ENCODE measurements around the gene NIPSNAP3A. TPM values are rescaled to one million over a fixed set of nuclear protein-coding genes. Genes with fewer than 3 reads are reported as not detected.
"Not testable (repeated sequence)": the region's sequence is repeated elsewhere in the genome, so short reads cannot be mapped to it uniquely, and the experiment has no call there.

The NIPSNAP3A gene
- total RNA-seq: 10 to 100 TPM; 21.9 to 42.0 (median 24.4) TPM

GRCh38 chr9:104747565-104748358, at the start of gene NIPSNAP3A:
NIPSNAP3A (plus strand) TSS chr9:104747683; CDS start chr9:104747793, 110 bp downstream.
- Histone ChIP-seq H3K36me3 (peaks cover 0 to 16% of the 10 kb centered on the region in 2 donors), H3K27ac (peak within 1 kb of the TSS; percentile 31 to 94 (median 93)), H3K27me3 (no peaks in the 10 kb centered on the region), H3K9me3 (no peaks in the 10 kb centered on the region), H3K4me1 (peaks cover 0 to 18% (median 3%) of the 10 kb centered on the region in 3 donors), H3K4me3 (peak within 1 kb of the TSS; percentile 79 to 84)
- peak; percentile 92 for ATAC-seq
- WGBS, 2 donors (ENCODE audit: low coverage in 1 of 2): no CpG with 5 or more reads among the region's 71 CpGs
- TF ChIP-seq POLR2A (IDR thresholded peaks at IDR 0.05) (peak; percentile 47 to 50), POLR2AphosphoS5 (IDR thresholded peaks at IDR 0.05) (peak; percentile 39)
- TF ChIP-seq, protein P1, sequence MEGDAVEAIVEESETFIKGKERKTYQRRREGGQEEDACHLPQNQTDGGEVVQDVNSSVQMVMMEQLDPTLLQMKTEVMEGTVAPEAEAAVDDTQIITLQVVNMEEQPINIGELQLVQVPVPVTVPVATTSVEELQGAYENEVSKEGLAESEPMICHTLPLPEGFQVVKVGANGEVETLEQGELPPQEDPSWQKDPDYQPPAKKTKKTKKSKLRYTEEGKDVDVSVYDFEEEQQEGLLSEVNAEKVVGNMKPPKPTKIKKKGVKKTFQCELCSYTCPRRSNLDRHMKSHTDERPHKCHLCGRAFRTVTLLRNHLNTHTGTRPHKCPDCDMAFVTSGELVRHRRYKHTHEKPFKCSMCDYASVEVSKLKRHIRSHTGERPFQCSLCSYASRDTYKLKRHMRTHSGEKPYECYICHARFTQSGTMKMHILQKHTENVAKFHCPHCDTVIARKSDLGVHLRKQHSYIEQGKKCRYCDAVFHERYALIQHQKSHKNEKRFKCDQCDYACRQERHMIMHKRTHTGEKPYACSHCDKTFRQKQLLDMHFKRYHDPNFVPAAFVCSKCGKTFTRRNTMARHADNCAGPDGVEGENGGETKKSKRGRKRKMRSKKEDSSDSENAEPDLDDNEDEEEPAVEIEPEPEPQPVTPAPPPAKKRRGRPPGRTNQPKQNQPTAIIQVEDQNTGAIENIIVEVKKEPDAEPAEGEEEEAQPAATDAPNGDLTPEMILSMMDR (IDR thresholded peaks at IDR 0.05): no peak

DNA sequence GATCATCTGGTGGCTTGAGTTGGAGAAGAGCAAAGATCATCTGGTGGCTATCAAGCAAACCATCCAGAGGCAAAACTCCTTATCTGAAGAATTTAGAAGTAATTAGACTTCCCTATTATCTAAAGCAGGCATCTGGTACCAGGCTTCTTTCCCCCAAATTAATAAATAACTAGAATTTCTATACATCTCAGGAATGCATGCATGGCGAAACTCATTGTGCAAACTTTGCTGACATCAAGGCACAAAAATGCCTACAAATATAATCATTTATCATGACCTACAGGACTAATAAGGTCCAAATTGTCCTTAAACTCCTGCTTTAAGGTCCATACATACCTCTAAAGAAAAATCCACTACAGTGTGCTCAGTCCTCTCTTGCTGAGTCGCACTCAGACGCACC, 47.2 kb upstream of the NIPSNAP3A start:
- H3K27me3 ChIP-seq: no peaks in the 10 kb centered on the region
- H3K36me3 ChIP-seq: no peaks in the 10 kb centered on the region
- no peaks in the 10 kb centered on the region for H3K4me1 ChIP-seq
- TF ChIP-seq POLR2A (IDR thresholded peaks at IDR 0.05) (no peak), POLR2AphosphoS5 (IDR thresholded peaks at IDR 0.05) (no peak), EP300 (IDR thresholded peaks at IDR 0.05) (no peak)
- TF ChIP-seq, protein P1 (IDR thresholded peaks at IDR 0.05): no peak
- H3K9me3 ChIP-seq: no peaks in the 10 kb centered on the region
- WGBS, 2 donors (ENCODE audit: low coverage in 1 of 2): 88 to 89% methylated on average over 3 of the region's 3 CpGs
- no peak for ATAC-seq
- H3K27ac ChIP-seq: no peak overlapping the region
- no peak overlapping the region for H3K4me3 ChIP-seq

- H3K27ac ChIP-seq, ATAC-seq, H3K4me3 ChIP-seq, H3K4me1 ChIP-seq, H3K27me3 ChIP-seq, H3K36me3 ChIP-seq, H3K9me3 ChIP-seq: not testable (repeated sequence)
- WGBS, 2 donors (ENCODE audit: low coverage in 1 of 2): 60 to 63% methylated on average over 1 of the region's 1 CpG
These were observed 38.7 kb upstream of the NIPSNAP3A start for GRCh38 chr9:104708737-104709136.

GRCh38 chr9:104711604-104712003, 35.9 kb upstream of the NIPSNAP3A start:
- no peaks in the 10 kb centered on the region for H3K36me3 ChIP-seq
- no peak for ATAC-seq
- no peak overlapping the region for H3K4me3 ChIP-seq
- TF ChIP-seq POLR2A (IDR thresholded peaks at IDR 0.05): no peak
- TF ChIP-seq, protein P1 (IDR thresholded peaks at IDR 0.05): no peak
- no peak for TF ChIP-seq POLR2AphosphoS5 (IDR thresholded peaks at IDR 0.05)
- TF ChIP-seq EP300 (IDR thresholded peaks at IDR 0.05): no peak
- H3K27me3 ChIP-seq: no peaks in the 10 kb centered on the region
- H3K4me1 ChIP-seq: no peaks in the 10 kb centered on the region
- no peak overlapping the region for H3K27ac ChIP-seq
- H3K9me3 ChIP-seq: no peaks in the 10 kb centered on the region
- 38 to 70% methylated on average over 2 to 3 of the region's 4 CpGs for WGBS, 2 donors (ENCODE audit: low coverage in 1 of 2)

DNA sequence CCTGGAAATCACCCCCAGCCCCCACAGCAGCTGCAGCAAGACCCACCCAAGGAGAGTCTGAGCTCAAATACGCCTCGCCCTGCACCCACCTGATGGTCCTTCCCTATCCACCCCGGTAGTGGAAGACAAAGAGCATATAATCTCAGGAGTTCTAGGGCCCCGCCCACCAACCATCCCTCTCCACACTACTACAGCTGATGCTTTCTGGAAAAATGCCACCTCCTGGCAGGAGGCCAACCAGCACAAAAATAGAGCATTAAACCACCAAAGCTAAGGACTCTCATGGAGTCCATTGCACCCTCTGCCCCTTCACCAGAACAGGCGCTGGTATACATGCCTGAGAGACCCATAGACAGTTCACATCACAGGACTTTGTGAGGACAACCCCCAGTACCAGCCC, 22.5 kb upstream of the NIPSNAP3A start:
- no peak overlapping the region for H3K27ac ChIP-seq
- no peak for TF ChIP-seq POLR2A (IDR thresholded peaks at IDR 0.05)
- no peak for TF ChIP-seq POLR2AphosphoS5 (IDR thresholded peaks at IDR 0.05)
- TF ChIP-seq EP300 (IDR thresholded peaks at IDR 0.05): no peak
- TF ChIP-seq, protein P1 (IDR thresholded peaks at IDR 0.05): no peak
- H3K27me3 ChIP-seq: no peaks in the 10 kb centered on the region
- no peaks in the 10 kb centered on the region for H3K4me1 ChIP-seq
- no peak for ATAC-seq
- 82% methylated on average over 4 of the region's 5 CpGs; no CpG with 5 or more reads in 1 of the 2 donors for WGBS, 2 donors (ENCODE audit: low coverage in 1 of 2)
- H3K9me3 ChIP-seq: no peaks in the 10 kb centered on the region
- H3K4me3 ChIP-seq: no peak overlapping the region
- no peaks in the 10 kb centered on the region for H3K36me3 ChIP-seq

All from gastroesophageal sphincter (tissue), 4 donors.